HFF-Myc (cell line): ENCODE results near the gene TNRC6C.

ENCODE experiments used
- DNase-seq: peaks from one replicate; pipeline ENCODE4 v3.0.0-alpha.2; 2011; ENCODE audit warnings: low read depth; ENCODE audit errors: extremely low read depth
- H3K4me3 ChIP-seq: replicated peaks from 2 replicates; pipeline ENCODE4 v1.5.1; 2011; ENCODE audit warnings: low read depth, mild to moderate bottlenecking, control low read depth, low read length
- CTCF ChIP-seq: IDR thresholded peaks from 2 replicates; pipeline ENCODE4 v1.5.1; 2012; ENCODE audit warnings: mild to moderate bottlenecking, low read depth, low read length, control low read depth; ENCODE audit errors: missing control alignments

TNRC6C gene

GRCh38 chr17:78001182-78001581 lies 42.7 kb downstream of the TNRC6C start:
- DNase-seq, result no peak
- no peak overlapping the region for H3K4me3 ChIP-seq
- no peak for TF ChIP-seq CTCF

- no peak overlapping the region for H3K4me3 ChIP-seq
- no peak for DNase-seq
- TF ChIP-seq CTCF, result no peak
Observed at GRCh38 chr17:78001612-78002011, 43.1 kb downstream of the TNRC6C start.

- DNase-seq, result no peak
- no peak overlapping the region for H3K4me3 ChIP-seq
Observed at GRCh38 chr17:78002166-78002565, 43.7 kb downstream of the TNRC6C start.

DNA sequence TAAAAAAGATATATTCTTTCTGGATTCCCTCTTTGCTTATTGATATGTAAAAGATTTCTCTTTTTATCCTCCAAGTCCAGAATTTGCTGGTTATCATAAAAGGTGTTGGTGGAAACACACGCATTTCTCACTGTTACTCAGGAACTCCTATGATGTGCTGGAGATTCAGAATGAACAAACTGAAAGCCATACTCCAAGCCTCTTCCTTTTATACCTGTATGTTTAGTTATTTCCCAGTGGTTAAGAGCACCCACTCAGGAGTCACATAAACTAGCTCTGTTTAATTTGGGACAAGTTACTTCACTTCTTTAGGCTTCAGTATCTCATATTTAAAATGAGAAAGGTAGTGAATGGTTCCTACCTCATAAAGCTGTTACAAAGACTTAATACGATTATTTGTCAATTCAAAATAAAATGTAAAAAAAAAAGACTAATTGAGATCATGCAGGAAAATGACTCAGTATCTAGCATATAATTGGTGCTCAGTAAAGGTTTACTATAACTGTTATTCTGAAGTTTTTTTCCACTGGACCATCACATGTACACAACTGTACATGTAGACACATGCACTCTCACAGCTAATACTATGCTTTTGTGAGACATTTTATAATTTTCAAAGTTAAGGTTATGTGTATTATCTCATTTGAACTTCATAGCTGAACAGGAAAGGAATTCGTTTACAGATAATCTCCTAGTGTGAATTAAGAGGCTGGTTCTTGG lies 47.1 kb downstream of the TNRC6C start:
- no peak for TF ChIP-seq CTCF
- no peak for DNase-seq
- no peak overlapping the region for H3K4me3 ChIP-seq

More at GRCh38 chr17:78002166-78002565, 43.7 kb downstream of the TNRC6C start:
- TF ChIP-seq CTCF, result no peak

DNA sequence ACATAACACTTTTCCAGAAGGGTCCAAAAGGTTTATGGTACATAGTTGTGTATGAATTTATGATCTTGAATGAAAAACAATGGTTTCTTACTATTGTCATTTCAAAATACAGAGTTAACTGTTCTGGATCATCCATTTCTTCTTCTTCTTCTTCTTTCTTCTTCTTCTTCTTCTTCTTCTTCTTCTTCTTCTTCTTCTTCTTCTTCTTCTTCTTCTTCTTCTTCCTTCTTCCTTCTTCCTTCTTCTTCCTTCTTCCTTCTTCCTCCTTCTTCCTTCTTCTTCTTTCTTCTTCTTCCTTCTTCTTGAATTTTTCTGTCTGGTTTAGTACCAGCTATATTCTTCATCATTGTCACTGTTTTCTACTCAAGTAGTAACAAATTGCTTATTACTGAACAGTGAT lies 47.8 kb downstream of the TNRC6C start:
- TF ChIP-seq CTCF, result no peak
- no peak for DNase-seq
- no peak overlapping the region for H3K4me3 ChIP-seq

GRCh38 chr17:78007647-78008046 lies 49.1 kb downstream of the TNRC6C start:
- H3K4me3 ChIP-seq, result no peak overlapping the region
- no peak for TF ChIP-seq CTCF
- no peak for DNase-seq

DNA sequence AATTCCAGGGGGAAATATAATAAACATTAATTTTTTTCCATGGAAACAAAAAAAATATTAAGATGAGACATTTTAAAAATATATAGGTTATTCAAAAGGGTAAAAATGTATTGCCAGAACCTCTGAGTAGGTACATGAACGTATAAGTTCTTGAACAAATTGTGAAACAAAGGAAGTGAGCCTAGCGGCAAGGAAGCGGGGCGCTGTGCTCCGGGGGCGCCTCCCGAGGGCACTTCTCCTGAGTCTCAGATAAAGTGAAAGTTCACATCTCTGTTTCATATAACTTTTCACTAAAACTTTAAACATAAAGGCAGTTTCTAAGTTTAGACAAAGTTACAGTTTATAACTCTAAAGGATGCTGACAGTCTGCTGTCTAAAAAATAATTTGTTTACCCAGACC lies 52.3 kb downstream of the TNRC6C start:
- no peak overlapping the region for H3K4me3 ChIP-seq
- no peak for DNase-seq
- TF ChIP-seq CTCF, result no peak
